Measurements from ENCODE around the gene THEMIS.

DNA sequence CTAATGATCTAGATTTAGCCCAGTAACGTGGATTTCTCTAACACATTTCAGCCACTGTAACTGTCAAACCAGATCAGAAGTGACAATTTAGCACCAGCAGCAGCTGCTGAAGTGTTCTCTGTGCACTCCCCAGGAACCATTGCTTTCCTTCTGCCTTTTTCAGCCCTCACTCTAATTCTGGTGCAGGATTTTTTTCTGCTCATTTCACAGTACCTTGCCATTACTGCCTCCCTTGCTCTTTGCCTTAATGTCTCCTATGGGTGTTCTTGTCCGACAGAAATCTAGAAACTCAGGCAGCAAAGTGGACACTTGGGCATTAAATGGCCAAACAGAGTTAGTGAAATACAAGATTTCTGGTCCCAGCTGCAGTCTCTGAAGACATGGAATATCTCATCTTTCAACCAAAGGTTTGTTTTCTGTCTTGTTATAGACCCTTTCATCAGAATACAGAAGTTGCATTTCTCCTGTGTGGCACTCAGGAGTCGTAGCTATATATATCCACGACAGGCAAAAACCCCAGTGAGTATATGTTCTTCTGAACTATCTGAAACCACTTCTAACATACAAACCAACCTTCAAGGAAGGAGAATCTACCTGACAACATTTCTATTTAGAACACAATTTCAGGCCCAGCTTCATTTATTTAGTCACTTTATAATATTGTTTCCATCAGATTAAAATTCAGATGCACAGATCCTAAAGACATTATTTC is 92.9 kb downstream of the THEMIS start:
- TF ChIP-seq POLR2AphosphoS5 (IDR thresholded peaks at IDR 0.05; ENCODE audit: low read depth, low read length) (no peak), SIN3A (IDR thresholded peaks at IDR 0.05; ENCODE audit: borderline replicate concordance, insufficient read depth, low read depth, low read length) (no peak), TCF7L2 (IDR thresholded peaks at IDR 0.05; ENCODE audit: low read depth, low read length) (no peak)
- TF ChIP-seq, protein P1, sequence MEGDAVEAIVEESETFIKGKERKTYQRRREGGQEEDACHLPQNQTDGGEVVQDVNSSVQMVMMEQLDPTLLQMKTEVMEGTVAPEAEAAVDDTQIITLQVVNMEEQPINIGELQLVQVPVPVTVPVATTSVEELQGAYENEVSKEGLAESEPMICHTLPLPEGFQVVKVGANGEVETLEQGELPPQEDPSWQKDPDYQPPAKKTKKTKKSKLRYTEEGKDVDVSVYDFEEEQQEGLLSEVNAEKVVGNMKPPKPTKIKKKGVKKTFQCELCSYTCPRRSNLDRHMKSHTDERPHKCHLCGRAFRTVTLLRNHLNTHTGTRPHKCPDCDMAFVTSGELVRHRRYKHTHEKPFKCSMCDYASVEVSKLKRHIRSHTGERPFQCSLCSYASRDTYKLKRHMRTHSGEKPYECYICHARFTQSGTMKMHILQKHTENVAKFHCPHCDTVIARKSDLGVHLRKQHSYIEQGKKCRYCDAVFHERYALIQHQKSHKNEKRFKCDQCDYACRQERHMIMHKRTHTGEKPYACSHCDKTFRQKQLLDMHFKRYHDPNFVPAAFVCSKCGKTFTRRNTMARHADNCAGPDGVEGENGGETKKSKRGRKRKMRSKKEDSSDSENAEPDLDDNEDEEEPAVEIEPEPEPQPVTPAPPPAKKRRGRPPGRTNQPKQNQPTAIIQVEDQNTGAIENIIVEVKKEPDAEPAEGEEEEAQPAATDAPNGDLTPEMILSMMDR (IDR thresholded peaks at IDR 0.05) = no peak
- TF ChIP-seq, protein P2, sequence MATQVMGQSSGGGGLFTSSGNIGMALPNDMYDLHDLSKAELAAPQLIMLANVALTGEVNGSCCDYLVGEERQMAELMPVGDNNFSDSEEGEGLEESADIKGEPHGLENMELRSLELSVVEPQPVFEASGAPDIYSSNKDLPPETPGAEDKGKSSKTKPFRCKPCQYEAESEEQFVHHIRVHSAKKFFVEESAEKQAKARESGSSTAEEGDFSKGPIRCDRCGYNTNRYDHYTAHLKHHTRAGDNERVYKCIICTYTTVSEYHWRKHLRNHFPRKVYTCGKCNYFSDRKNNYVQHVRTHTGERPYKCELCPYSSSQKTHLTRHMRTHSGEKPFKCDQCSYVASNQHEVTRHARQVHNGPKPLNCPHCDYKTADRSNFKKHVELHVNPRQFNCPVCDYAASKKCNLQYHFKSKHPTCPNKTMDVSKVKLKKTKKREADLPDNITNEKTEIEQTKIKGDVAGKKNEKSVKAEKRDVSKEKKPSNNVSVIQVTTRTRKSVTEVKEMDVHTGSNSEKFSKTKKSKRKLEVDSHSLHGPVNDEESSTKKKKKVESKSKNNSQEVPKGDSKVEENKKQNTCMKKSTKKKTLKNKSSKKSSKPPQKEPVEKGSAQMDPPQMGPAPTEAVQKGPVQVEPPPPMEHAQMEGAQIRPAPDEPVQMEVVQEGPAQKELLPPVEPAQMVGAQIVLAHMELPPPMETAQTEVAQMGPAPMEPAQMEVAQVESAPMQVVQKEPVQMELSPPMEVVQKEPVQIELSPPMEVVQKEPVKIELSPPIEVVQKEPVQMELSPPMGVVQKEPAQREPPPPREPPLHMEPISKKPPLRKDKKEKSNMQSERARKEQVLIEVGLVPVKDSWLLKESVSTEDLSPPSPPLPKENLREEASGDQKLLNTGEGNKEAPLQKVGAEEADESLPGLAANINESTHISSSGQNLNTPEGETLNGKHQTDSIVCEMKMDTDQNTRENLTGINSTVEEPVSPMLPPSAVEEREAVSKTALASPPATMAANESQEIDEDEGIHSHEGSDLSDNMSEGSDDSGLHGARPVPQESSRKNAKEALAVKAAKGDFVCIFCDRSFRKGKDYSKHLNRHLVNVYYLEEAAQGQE (IDR thresholded peaks at IDR 0.05; ENCODE audit: insufficient read depth in 1 of 2, low read depth in 2 of 2, low read length in 1 of 2) = no peak

All from Panc1 (cell line).